K562 (cell line): ENCODE data around the gene MED19. TPM values are rescaled to one million over a fixed set of nuclear protein-coding genes. Genes with fewer than 3 reads are reported as not detected.
"Not testable (repeated sequence)": the region's sequence is repeated elsewhere in the genome, so short reads cannot be mapped to it uniquely, and the experiment has no call there.

Experiments used
- ATAC-seq: fragments of 200-7000 bp; cut with Tn5 transposase; 3 replicates; pipeline ENCODE4 v1.9.1; 2020; ENCODE audit warnings: moderate library complexity
- BruUV-seq: library from RNA; stranded (reverse); fragments of 400-500 nt; replicated peaks from 2 replicates; lab custom pipeline; 2021; lab: Mats Ljungman, UMichigan
- CTCF ChIA-PET: fragments of 300-600 bp; formaldehyde crosslinking; extraction: SDS; loops from one replicate; lab custom pipeline; 2021; ENCODE audit warnings: low intra/inter-chr PET ratio; lab: Yijun Ruan, JAX
- POLR2A ChIA-PET: fragments of 300-600, 350-650 bp; sonication (Branson Sonifier 250); formaldehyde crosslinking; extraction: SDS; loops from one replicate; lab custom pipeline; 2021; ENCODE audit warnings: antibody characterized with exemption, inconsistent platforms; lab: Yijun Ruan, JAX
- DNase-seq, 4 experiments: peaks; one replicate each; pipeline versions ENCODE4 v3.0.0 to v3.0.0-alpha.2; 2011 to 2018; ENCODE audit warnings: low spot score in 3 of 4, mixed read lengths in 3 of 4; ENCODE audit errors: extremely low read depth in 1 of 4
- FAIRE-seq: peaks from 2 replicates; lab custom pipeline; 2011; peaks lifted over from hg19 to GRCh38; lab: Jason Lieb, UNC
- H2AFZ ChIP-seq: 2 replicates; pipeline ENCODE4 v1.6.0; 2011; ENCODE audit warnings: low read depth, low read length, control low read depth, inconsistent platforms
- H3K27ac ChIP-seq: fragments of 200-600 bp; 3 replicates; pipeline ENCODE4 v1.8.0; 2011; ENCODE audit warnings: low read depth, mild to moderate bottlenecking, control low read depth, inconsistent platforms, low read length, moderate library complexity, mixed read lengths; ENCODE audit errors: extremely low read depth
- H3K27me3 ChIP-seq, 2 experiments: fragments of 300-600 bp in 1 of 2; 2 replicates in 1 of 2; 3 replicates in 1 of 2; pipeline versions ENCODE4 v1.6.0 to v1.8.0; 2011; ENCODE audit warnings: inconsistent platforms in 2 of 2, low read length in 2 of 2, mild to moderate bottlenecking in 1 of 2, mixed read lengths in 1 of 2, moderate library complexity in 1 of 2; ENCODE audit not compliant: control insufficient read depth in 2 of 2, insufficient read depth in 2 of 2
- H3K36me3 ChIP-seq: fragments of 300-600 bp; 3 replicates; pipeline ENCODE4 v1.8.0; 2011; ENCODE audit warnings: mild to moderate bottlenecking, low read length, inconsistent platforms; ENCODE audit not compliant: control insufficient read depth, insufficient read depth
- H3K4me1 ChIP-seq, 2 experiments: fragments of 200-600 bp in 1 of 2; replicated peaks in 1 of 2; 2 replicates in 1 of 2; 3 replicates in 1 of 2; pipeline versions ENCODE4 v1.5.1 to v1.8.0; 2011; ENCODE audit warnings: inconsistent platforms in 2 of 2, low read length in 2 of 2, mild to moderate bottlenecking in 1 of 2, mixed read lengths in 1 of 2, moderate library complexity in 1 of 2; ENCODE audit not compliant: control insufficient read depth in 2 of 2, insufficient read depth in 2 of 2
- H3K4me2 ChIP-seq: 2 replicates; pipeline ENCODE4 v1.6.1; 2011; ENCODE audit warnings: low read length, control low read depth, inconsistent platforms, mixed read lengths; ENCODE audit not compliant: insufficient read depth
- H3K4me3 ChIP-seq: fragments of 200-600 bp; sonication (generic), shearing (Covaris generic); 2 replicates; pipeline ENCODE4 v1.5.1; 2016; ENCODE audit warnings: control low read depth, inconsistent platforms
- H3K79me2 ChIP-seq: fragments of 200-600 bp; 3 replicates; pipeline ENCODE4 v1.8.0; 2011; ENCODE audit warnings: low read length, inconsistent platforms; ENCODE audit not compliant: control insufficient read depth, insufficient read depth
- H3K9ac ChIP-seq, 2 experiments: 2 replicates each; pipeline versions ENCODE4 v1.6.0 to v1.6.1; 2011; ENCODE audit warnings: low read depth in 2 of 2, low read length in 2 of 2, control low read depth in 1 of 2, inconsistent platforms in 1 of 2, mild to moderate bottlenecking in 1 of 2, mixed read lengths in 1 of 2; ENCODE audit not compliant: insufficient read depth in 1 of 2
- H3K9me1 ChIP-seq: one replicate; pipeline ENCODE4 v1.6.0; 2011; ENCODE audit warnings: inconsistent platforms, mild to moderate bottlenecking, low read length, moderate library complexity; ENCODE audit not compliant: control insufficient read depth, insufficient read depth
- H3K9me3 ChIP-seq: replicated peaks from 2 replicates; pipeline ENCODE4 v1.5.1; 2011; ENCODE audit warnings: low read depth, low read length, inconsistent platforms; ENCODE audit not compliant: control insufficient read depth, insufficient read depth
- H4K20me1 ChIP-seq: replicated peaks from 2 replicates; pipeline ENCODE4 v1.6.1; 2011; ENCODE audit warnings: low read length, inconsistent platforms, mixed read lengths; ENCODE audit not compliant: control insufficient read depth, insufficient read depth
- ARNT ChIP-seq, 2 experiments: fragments of 450-650 bp; IDR thresholded peaks; 2 replicates each; pipeline ENCODE4 v1.6.1; 2016; ENCODE audit warnings: mild to moderate bottlenecking in 1 of 2
- BDP1 ChIP-seq: IDR thresholded peaks from 3 replicates; pipeline ENCODE4 v1.6.1; 2011; ENCODE audit not compliant: insufficient read length, insufficient read depth
- ESRRB ChIP-seq: fragments of 250-450 bp; sonication (Bioruptor Pico); IDR thresholded peaks from 2 replicates; pipeline ENCODE4 v1.5.0; 2020; ENCODE audit warnings: mild to moderate bottlenecking, moderate library complexity, borderline replicate concordance
- KDM2B ChIP-seq: fragments of 250-450 bp; sonication (Bioruptor Pico); IDR thresholded peaks from 2 replicates; pipeline ENCODE4 v1.8.0; 2021; ENCODE audit warnings: mild to moderate bottlenecking, moderate library complexity
- KDM4B ChIP-seq, 2 experiments: fragments of 450-650 bp in 1 of 2; sonication (generic) in 1 of 2; IDR thresholded peaks; 2 replicates each; pipeline ENCODE4 v1.6.1; 2016 to 2017; ENCODE audit warnings: borderline replicate concordance in 2 of 2, antibody characterized with exemption in 1 of 2, low read depth in 1 of 2, mild to moderate bottlenecking in 1 of 2
- NRF1 ChIP-seq, 2 experiments: fragments of 450-650 bp; IDR thresholded peaks in 1 of 2; conservative IDR thresholded peaks in 1 of 2; 2 replicates each; pipeline ENCODE4 v1.6.1; 2014; ENCODE audit warnings: mild to moderate bottlenecking in 2 of 2
- RBM17 ChIP-seq: fragments of 200-400 bp; formaldehyde crosslinking; IDR thresholded peaks from 2 replicates; pipeline ENCODE4 v1.6.1; 2017; ENCODE audit warnings: low read depth, mild to moderate bottlenecking, low read length, borderline replicate concordance
- RBM25 ChIP-seq: fragments of 200-400 bp; formaldehyde crosslinking; IDR thresholded peaks from 2 replicates; pipeline ENCODE4 v1.6.1; 2018; ENCODE audit warnings: low read length, low read depth, moderate library complexity; ENCODE audit not compliant: severe bottlenecking
- SNAPC5 ChIP-seq: fragments of 250-450 bp; sonication (Bioruptor Pico); IDR thresholded peaks from 2 replicates; pipeline ENCODE4 v1.8.0; 2021; ENCODE audit warnings: moderate library complexity, mild to moderate bottlenecking, inconsistent platforms
- ZNF146 ChIP-seq: IDR thresholded peaks from one replicate; pipeline ENCODE4 v1.6.1; 2018; ENCODE audit warnings: missing compliant biosample characterization; ENCODE audit not compliant: unreplicated experiment
- ZNF263 ChIP-seq: sonication (generic); formaldehyde crosslinking; IDR thresholded peaks from 2 replicates; pipeline ENCODE4 v1.8.0; 2022; ENCODE audit warnings: mild to moderate bottlenecking, missing genetic modification reagents, borderline replicate concordance
- WGBS: fragments of 100-300 bp; shearing (Covaris generic); methylation state at CpG from one replicate; pipeline ENCODE4 v1.1.6; 2016; ENCODE audit warnings: low coverage, mixed read lengths; ENCODE audit not compliant: insufficient coverage; ENCODE audit errors: missing lambda C conversion rate; 5-methylcytosine and 5-hydroxymethylcytosine counted together
- in situ Hi-C: fragments of 300-500 bp; cut with MboI; formaldehyde crosslinking; loops from 4 replicates; pipeline ENCODE4 v1.15.0; 2018; ENCODE audit warnings: inconsistent platforms, mixed read lengths
- intact Hi-C: fragments of 100-400 bp; cut with micrococcal nuclease; formaldehyde crosslinking; loops from 2 replicates; pipeline ENCODE4 v1.14.2; 2022
- polyA plus RNA-seq, 8 experiments: library from polyadenylated mRNA; depleted of rRNA in 4 of 8; stranded (reverse) in 5 of 8; unstranded in 3 of 8; fragments of >200 nt; fragmentation: Nextera tagmentation in 2 of 8; fragmentation: Illumina TruSeq in 1 of 8; extraction: Ambion mirVana in 2 of 8; extraction: Trizol in 1 of 8; gene quantifications; 2 replicates each; pipeline versions ENCODE4 v1.2.1 to v1.2.3, GENCODE V29; 2011 to 2014; ENCODE audit warnings: inconsistent platforms in 1 of 8, missing spikeins in 1 of 8
- total RNA-seq, 7 experiments: library from RNA; depleted of rRNA in 6 of 7; stranded (reverse); fragments of >200 nt in 6 of 7; fragmentation: Illumina TruSeq in 2 of 7; extraction: Trizol in 2 of 7; gene quantifications; 2 replicates each; pipeline versions ENCODE4 v1.2.1 to v1.2.3, GENCODE V29; 2011 to 2021; ENCODE audit warnings: low replicate concordance in 1 of 7
- TF ChIP-seq, protein P1 (sequence below): fragments of 250-450 bp; sonication (Bioruptor Pico); IDR thresholded peaks from 2 replicates; pipeline ENCODE4 v1.8.0; 2022; ENCODE audit warnings: inconsistent platforms

Gene MED19
- total and polyA plus RNA-seq, 9 of the 15 experiments (the other 6 are each of a cell fraction or from before 2014, with no cell fraction given) = 7.3 to 23.5 (median 15.0) TPM

- H3K4me2 ChIP-seq, H4K20me1 ChIP-seq, in situ Hi-C loops: not testable (repeated sequence)
- TF ChIP-seq ZNF146 (CRISPR knock-in tag) (peak; percentile 91), RBM25 (peak; percentile 26)
- TF ChIP-seq, all 486 proteins: peak for 2; not testable (repeated sequence) for 484
- DNase-seq, ATAC-seq, H3K9me1 ChIP-seq, intact Hi-C loops, H2AFZ ChIP-seq, H3K27me3 ChIP-seq, H3K27ac ChIP-seq, H3K79me2 ChIP-seq, H3K9me3 ChIP-seq, H3K4me3 ChIP-seq, H3K9ac ChIP-seq, H3K4me1 ChIP-seq, CTCF ChIA-PET, FAIRE-seq: not testable (repeated sequence)
- 100% methylated on average over 5 of the region's 5 CpGs for WGBS
- TSS peak; percentile 19 for BruUV-seq
- H3K36me3 ChIP-seq = peaks cover 86% of the 10 kb centered on the region
- POLR2A ChIA-PET = interaction anchor here (0.7 kb wide), 1 partner anchor 330 kb away, joined by 3 read pairs; no protein-coding TSS in a partner anchor
Observed at GRCh38 chr11:57690474-57690873, 21.5 kb downstream of the MED19 start.

DNA sequence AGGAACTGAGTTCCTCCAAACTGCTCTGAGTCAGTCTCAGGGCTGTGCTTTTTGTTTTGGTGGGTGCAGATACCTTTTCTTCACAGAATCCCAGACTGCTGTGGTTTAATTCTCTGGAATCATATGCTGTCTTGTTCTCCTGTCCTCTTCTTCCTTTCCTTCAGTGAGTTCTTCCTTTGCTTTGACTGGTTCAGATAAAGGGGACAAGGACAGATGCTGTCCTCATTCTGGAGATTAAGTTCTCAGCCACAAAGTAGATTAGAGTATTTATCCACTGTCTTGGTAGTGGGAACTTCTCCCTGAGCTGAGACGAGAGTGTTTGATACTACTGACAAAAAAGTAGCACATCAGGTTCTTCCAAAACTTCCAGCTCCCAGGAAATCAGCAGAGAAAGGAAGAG, 30.8 kb downstream of the MED19 start:
- Histone ChIP-seq H3K36me3 (peaks cover 82% of the 10 kb centered on the region), H4K20me1 (peaks cover 25% of the 10 kb centered on the region), H3K27me3 (no peaks in the 10 kb centered on the region), H2AFZ (no peak overlapping the region), H3K9me1 (peaks cover 10% of the 10 kb centered on the region), H3K27ac (peak overlapping the region; percentile 13; the same call in 1 of the 3 replicates), H3K4me2 (peak overlapping the region; percentile 19; the same call in 1 of the 2 replicates), H3K9ac (no peak overlapping the region), H3K4me1 (peaks cover 3 to 25% of the 10 kb centered on the region in 2 experiments; a peak in 3 of 5 replicates), H3K79me2 (peaks cover 69% of the 10 kb centered on the region), H3K4me3 (no peak overlapping the region), H3K9me3 (no peaks in the 10 kb centered on the region)
- ChIA-PET POLR2A (interaction anchor here (0.9 to 2.0 kb wide), 3 partner anchors 11 to 29 kb away, joined by 3 to 11 read pairs (median 5); no protein-coding TSS in a partner anchor), CTCF (no interaction called here)
- peak; percentile 54 for ATAC-seq
- WGBS = 6% methylated on average over 1 of the region's 1 CpG
- intact Hi-C loops (no loop called here), in situ Hi-C loops (no loop called here)
- no peak for FAIRE-seq
- BruUV-seq = no TSS peak
- peak in 1 of 4 experiments; percentile 26 for DNase-seq
- no peak for TF ChIP-seq ARNT (IDR thresholded peaks at IDR 0.05)
- no peak for TF ChIP-seq RBM17
- TF ChIP-seq BDP1 = no peak
- TF ChIP-seq ESRRB = no peak
- no peak for TF ChIP-seq SNAPC5
- TF ChIP-seq, protein P1, sequence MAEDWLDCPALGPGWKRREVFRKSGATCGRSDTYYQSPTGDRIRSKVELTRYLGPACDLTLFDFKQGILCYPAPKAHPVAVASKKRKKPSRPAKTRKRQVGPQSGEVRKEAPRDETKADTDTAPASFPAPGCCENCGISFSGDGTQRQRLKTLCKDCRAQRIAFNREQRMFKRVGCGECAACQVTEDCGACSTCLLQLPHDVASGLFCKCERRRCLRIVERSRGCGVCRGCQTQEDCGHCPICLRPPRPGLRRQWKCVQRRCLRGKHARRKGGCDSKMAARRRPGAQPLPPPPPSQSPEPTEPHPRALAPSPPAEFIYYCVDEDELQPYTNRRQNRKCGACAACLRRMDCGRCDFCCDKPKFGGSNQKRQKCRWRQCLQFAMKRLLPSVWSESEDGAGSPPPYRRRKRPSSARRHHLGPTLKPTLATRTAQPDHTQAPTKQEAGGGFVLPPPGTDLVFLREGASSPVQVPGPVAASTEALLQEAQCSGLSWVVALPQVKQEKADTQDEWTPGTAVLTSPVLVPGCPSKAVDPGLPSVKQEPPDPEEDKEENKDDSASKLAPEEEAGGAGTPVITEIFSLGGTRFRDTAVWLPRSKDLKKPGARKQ (CRISPR knock-in tag) = no peak
- no peak for TF ChIP-seq KDM4B (IDR thresholded peaks at IDR 0.05; ENCODE audit: borderline replicate concordance in 2 of 2, low read depth in 1 of 2)
- TF ChIP-seq ZNF263 (CRISPR knock-in tag) = no peak
- TF ChIP-seq NRF1 (conservative IDR thresholded peaks at IDR 0.05 in 1 of 2, IDR thresholded peaks at IDR 0.05 in 1 of 2) = no peak
- TF ChIP-seq KDM2B (CRISPR knock-in tag) = no peak
